Right forelimb (tissue), 1 donor: ENCODE measurements around the gene VKORC1.
"Not testable (repeated sequence)": the region's sequence is repeated elsewhere in the genome, so short reads cannot be mapped to it uniquely, and the experiment has no call there.

Source experiments
- DNase-seq: peaks from one replicate; pipeline ENCODE4 v3.0.0-alpha.2; 2018

The VKORC1 gene

DNA sequence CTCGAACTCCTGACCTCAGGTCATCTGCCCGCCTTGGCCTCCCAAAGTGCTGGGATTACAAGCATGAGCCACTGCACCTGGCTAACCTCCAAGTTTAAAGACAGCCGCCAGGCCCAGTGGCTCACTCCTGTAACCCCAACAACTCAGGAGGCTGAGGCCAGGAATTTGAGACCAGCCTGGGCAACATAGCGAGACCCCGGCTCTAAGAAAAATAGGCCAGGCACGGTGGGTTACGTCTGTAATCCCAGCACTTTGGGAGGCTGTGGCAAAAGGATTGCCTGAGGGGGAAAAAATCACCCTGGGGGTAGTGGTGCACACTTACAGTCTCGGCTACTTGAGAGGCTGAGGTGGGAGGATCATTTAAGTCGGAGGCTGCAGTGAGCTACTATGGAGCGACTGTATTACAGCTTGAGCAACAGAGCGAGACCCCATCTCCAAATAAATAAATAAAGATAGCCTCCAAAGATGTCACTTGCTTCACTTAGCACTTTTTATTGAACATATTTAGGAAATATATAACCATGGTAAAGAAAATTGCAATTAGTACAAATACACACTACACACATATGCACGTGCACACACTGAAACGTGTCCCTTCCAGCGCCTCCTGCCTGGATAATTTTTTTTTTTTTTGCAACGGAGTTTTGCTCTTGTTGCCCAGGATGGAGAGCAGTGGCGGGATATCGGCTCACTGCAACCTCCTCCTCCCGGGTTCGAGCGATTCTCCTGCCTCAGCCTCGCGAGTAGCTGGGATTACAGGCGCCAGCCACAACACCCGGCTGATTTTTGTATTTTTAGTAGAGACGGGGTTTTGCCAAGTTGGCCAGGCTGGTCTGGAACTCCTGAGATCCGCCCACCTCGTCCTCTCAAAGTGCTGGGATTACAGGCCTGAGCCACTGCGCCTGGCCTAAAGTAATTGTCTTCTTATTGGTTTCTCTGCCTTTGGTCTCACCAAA is 12.2 kb upstream of the VKORC1 start:
- DNase-seq = no peak

DNA sequence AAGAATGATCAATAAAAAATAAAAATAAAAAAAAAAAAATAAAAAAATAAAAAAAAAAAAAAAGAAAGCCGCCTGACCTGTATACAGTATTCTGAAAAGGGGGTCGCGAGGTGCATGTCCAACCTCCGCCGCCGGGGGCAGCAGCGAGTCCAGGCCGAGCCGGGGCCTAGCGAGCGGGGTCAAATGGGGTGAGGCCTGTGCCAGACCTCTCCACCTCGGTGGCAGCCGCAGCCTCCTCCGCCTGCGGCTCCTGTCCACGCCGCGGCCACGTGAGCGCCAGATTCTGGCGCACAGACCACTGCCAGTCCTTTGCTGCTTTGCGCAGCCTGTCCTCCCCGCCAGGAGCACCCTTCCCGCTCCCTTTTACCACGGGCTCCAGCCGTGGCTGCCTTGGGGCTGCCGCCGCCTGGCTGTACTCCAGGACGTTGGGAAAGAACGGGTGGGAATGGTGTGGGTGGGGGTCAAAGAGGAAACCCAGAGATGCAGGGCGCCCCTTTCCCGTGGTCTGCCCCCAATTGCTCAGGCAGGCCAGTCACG is 11.1 kb upstream of the VKORC1 start:
- DNase-seq = peak; percentile 86

DNA sequence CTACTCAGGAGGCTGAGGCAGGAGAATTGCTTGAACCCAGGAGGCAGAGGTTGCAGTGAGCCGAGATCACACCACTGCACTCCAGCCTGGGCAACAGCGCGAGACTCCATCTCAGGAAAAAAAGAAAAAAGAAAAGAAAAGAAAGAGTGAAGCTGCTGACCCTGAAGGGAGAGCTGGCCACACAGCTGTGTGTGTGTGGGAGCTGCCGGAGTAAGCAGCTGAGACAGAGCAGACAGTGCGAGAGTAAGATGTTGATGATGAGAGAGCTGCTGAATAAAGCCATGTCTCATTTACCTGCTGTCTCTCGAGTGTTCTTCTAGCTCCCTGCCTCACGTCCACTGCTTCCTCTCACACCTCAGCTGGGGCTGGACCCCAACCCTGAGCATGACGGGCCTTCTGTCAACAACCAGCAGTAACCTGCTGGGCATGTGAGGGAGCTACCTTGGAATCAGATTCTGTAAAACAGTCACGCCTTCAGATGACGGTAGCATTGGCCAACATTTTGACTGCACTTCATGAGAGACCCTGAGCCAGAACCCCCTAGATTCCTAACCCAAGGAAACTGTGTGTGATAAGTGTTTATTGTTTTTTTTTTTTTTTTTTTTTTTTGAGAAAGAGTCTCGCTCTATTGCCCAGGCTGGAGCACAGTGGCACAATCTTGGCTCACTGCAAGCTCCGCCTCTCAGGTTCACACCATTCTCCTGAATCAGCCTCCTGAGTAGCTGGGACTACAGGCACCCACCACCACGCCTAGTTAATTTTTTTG is 6.5 kb upstream of the VKORC1 start:
- not testable (repeated sequence) for DNase-seq

DNA sequence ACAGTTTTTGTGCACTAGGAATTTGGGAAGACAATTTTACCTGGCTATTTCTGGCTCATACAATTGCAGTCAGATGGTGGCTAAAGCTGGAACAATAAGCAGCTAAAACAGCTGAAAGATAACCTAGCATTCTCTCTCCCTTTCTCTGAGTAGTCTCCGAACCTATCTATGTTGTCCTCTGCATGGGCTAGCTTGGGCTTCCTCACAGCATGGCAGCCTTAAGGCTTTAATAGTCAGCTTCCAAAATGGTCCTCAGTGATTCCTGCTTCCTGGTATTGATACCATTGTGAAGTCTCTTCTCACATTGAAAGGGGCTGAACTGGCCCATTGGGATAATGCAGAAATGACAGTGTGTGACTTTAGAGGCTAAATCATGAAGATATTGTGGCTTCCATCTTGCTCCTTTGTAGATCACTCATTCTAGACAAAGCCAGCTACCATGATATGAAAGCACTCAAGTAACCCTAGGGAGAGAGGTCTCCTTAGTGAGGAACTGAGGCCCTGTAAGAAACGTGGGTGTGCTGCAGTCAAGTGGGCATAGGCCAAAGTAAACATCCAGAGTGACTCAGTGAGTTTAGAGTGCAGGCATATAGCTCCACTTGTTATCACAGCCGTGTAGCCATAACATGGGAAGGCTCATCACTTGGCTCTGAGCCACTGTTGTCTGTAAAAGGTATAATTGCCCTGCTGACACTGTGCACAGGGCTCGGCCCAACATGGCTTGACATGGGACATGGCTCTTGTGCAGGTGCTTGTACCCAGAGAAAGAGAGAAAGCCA is 5.5 kb upstream of the VKORC1 start:
- DNase-seq = no peak

DNA sequence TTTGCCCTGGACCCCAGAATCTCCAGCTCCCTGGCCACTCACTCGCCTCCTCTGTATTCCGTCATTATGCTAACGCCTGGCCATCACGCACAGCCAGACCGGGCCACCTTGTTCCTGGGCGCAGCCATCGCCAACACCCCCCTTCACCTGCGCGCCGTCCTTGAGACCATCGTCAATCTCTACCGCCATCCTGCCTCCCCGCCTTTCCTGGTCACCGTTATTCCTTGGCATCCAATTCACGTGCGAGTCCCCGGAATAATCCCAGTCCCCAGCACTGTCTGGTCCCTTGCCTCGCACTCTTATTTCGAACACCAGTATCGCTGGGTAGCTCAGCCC is 541 bp downstream of the VKORC1 start:
- peak; percentile 50 for DNase-seq

DNA sequence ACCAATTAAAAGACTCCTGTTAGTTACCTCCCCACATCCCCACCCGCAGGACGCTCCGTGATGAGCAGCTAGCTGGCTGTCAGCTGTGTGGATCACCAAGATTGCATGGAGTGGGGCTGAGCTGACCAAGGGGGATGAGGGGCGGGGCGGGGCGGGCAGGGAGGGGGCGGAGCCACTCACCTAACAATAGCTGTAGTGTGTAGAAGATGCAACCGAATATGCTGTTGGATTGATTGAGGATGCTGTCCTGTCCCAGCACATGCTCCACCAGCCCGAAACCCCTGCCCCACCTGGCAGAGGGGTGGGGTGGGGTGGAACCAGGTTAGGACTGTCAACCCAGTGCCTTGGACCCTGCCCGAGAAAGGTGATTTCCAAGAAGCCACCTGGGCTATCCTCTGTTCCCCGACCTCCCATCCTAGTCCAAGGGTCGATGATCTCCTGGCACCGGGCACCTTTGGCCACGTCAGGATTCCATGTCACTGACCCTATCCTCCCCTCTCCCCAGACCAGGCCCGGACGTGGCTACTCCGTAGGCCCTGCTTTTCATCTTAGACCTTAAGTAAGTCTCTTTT is 1.4 kb downstream of the VKORC1 start:
- DNase-seq = peak; percentile 49

DNA sequence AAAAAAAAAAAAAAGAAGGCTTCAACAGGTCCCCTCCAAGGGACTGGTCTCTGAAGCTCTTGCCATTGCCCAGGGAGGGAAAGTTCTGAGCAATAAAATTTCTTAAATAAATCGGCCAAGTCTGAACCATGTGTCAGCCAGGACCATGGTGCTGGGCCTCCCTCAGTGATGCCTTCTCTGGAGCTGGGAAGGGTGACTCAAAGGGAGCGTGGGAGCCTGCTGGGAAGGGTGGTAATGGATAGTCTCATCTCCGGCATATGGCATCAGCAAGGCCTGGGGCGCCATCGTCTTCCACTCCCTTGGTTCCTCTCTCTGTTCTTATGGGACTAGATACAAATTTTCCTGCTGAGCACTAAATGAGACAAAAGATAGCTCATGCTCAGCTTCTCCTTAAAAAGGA is 2.3 kb downstream of the VKORC1 start:
- no peak for DNase-seq

DNA sequence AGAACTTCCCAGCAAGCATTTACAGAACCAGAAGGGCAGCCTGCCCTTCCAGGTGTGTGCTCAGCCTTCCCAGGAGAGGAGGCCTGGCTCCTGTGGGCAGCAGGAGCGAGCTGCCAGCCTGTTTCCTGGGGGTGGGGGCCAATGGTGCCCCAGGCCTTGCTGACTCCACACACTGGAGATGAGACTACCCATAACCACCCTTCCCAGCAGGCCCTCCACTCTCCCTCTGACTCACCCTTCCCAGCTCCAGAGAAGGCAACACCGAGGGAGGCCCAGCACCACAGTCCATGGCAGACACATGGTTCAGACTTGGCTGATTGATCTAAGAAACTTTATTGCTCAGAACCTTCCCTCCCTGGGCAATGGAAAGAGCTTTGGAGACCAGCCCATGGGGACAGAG is 4.1 kb downstream of the VKORC1 start:
- DNase-seq = no peak

DNA sequence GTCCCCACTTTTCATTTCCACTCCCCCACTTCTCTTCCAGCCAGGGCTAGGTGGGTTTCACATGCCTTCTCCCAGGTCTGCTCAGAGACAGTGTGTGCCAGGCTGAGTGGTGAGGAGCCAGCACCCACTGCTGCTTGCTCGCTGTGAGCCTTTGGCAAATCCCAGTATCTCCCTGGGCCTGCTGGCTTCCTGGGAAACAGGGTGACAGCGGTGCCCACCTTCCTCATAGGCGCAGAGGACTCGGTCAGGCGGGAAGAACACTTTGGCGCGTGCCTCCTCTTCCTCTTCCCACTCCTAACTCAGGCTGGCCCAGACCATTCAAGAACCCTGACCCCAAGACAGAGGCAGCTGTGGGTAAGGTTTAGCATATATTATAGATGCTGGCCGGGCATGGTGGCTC is 5.4 kb downstream of the VKORC1 start:
- no peak for DNase-seq

DNA sequence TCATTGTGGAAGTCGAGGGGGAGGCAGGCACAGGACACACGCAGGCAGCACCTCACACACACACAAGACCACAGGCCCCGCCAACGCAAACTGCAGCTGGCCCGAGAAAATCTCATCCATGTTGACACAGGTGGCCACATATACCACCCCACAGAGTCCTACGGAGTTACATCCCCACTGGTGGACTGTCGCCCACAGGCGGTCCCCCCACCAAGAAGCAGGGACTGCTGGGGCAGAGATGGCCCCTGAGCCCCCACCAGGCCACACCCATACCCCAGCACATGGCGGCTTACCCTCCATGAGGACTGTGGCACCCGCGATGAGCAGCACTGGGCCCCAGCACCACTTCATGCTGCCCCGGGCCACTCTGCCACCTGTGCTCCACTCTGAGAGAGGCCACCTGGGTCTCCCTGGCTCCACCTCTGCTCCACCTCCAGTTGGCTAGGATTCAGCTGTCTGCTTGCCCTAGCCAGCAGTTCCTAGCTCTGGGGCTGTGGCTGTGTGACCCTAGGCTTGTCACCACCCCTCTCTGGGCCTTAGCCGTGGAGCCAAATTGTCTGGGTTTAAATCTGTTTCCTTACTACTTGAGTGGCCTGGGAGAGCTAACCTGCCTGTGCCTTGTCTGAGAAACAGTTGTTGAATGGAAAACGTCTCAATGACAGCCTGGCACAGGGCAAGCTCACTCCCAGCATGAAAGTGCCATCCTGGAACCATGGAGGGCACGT is 6.0 kb downstream of the VKORC1 start, which contains the start of gene PRSS53:
Gene PRSS53, minus strand, starts transcription at position 485 of the 725 bp plus-strand sequence. Its CDS starts 134 bp downstream, at position 351.
- no peak for DNase-seq

DNA sequence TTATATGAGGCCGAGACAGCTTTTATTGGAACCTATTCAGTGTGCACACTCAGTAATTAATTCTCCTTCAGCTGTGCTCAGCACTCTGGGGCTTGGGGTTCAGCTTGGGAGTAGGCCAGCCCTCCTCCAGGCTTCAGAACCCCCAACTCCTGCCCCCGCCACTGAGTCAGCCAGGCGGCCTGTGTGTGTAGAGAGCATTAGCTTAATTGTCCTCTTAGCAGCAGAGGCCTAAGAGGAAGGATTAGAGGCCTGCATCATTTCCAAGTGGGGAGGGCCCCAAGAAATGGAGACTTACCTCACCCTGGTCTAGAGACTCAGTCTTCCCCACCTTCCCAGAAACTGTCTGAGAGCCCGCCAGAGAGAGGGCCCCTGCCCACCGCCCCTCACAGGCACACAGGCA is 6.6 kb downstream of the VKORC1 start:
- DNase-seq = no peak

DNA sequence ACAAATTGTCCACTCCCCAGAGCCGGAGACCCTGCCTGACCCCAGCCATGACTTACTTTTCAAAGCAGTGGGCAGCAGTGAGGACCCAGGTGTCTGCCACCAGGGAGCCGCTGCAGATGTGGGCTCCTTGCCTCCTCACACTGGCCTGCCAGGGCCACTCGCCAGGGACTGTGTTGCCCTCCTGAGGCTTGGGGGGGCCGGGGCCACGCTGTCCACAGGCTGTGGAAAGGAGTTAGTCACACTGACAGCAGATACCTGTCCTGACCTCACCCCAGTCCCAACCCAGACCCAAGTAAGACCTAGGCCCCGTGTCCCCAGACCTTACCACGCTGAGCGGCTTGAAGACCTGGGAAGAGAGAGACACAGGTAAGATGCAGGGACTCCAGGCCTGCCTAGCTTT is 7.1 kb downstream of the VKORC1 start:
- DNase-seq = no peak

DNA sequence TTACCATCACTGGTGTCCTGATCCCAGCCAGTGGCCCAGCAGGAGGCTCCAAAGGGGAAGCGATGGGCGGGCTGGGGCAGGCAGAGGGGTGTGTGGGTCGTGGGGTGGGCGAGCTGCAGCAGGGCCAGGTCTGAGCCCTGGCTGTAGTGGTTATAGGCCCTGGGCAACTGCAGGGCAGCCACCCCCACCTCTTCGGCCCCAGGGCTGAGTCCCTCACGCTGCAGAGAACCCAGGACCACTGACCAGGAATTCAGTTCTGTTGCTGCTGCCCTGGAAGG is 8.0 kb downstream of the VKORC1 start:
- no peak for DNase-seq

DNA sequence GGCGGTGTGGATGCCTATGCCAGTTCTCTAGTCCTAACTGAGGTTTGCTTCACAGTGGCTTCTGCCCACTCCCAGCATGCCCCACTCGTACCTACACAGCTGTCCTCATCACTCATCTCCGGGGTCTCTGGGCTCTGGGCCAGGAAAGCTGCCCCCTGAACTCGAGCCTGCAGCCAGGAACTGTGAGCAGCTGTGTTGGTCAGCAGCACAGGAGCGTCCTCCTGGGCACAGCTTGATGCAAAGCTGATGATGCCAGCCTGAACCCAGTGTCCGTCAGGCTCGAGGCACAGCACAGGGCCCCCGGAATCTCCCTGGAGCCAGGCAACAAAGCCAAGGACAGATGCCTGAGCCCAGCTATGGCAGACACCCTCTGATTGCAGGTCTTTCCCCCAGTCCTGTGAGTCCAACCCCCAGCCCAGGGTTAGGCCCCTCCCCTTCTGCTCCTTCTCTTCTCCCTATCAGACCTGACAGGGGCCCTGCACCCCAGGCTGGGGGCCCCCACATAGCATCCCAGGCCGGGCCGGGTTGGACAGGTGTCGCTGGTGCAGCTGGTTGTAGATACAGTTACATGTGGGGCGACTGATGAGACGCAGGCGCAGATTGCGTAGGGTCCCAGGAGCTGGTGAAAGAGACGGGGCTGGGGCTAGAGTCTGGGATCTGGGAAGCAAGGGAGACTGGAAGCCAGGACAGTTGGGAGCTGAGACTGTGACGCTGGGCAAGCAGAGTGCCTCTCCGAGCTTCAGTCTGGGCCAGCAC is 8.5 kb downstream of the VKORC1 start:
- peak; percentile 81 for DNase-seq

DNA sequence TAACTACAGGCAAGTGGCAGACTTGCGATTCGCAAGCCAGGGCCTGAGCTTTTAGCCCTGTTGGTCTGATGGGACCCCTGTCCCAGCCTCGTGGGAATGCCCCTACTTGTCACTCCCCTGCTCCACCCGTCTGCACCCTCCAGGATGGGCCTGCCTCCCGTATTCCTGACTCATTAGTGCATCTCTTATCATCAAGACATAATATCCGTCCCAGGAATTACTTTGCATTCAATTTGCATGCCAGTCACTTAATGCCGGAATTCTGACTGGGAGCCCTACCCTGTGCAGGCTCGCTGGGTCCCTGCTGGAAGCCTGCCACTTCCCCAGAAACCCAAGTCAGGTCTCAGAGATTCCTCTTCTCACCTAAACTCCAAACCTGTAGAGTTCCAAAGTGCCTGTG is 9.2 kb downstream of the VKORC1 start:
- no peak for DNase-seq

DNA sequence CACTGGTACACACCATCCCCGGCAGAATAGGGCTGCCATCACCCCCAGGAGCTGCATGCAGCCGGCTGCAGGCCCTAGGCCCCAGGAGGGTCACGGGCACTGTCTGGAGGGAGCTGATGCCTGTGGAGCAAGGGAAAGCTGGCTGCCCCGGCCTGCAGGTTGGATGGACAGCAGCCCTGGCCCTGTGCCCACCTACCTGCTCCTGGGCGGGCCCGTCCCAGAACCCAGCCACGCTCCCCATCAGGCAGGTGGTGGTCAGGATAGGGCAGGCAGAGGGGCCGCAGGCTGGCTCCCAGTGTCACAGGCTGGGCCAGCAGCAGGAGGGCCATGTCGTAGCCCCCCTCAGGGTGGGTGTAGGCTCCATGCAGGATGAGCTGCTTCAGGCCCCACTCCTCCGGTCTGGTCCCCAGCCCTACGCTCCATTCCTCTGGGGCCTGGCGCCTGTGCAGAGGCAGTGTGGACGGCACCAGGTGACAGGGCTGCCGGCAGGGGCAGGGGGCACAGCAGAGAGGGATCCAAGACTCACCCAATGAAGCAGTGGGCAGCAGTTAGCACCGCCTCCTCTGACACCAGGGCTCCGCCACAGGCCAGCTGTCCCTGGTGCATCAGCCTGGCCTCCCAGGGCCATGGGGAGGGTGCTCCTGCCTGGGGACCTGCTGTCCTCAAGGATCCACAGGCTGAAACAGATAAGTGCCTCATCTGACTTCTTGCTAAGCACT is 9.9 kb downstream of the VKORC1 start:
- DNase-seq = no peak

DNA sequence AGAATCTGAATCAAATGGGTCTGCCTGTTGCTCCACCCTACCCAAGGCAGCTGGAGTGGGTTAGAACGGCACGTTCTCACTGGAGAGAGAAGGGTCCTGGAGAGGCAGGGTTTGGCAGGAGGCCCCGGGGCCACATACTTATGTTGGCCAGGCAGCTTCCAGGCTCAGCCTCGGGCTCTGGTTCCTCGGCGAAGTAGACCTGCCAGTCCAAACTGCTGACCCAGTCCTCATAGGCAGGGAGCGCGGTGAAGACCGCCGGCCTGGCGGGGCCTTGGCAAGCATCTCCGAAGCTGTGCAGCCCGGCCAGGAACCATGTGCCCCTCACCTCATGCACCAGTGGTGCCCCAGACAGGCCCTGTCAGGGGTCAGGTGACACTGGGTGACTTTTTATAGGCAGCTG is 10.6 kb downstream of the VKORC1 start:
- DNase-seq = no peak

DNA sequence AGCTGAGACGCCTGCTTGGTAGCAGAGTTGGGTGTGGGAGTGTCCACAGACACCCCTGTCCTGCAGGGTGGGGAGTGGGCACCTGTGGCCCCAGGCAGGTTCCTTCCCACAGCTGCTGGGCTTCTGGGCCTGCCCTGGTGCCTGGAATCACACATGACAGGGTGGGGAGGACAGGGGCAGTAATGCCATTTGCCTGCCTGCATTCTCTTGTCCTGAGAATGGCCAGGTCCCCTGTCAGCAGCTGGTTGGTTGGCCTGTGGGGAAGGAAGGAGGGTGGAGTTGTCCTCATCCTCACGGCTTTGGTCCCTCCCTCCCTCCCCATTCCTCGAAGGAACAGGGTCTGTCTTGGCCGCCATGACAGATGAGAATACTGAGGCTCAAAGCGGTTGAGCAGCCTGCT is 11.0 kb downstream of the VKORC1 start:
- no peak for DNase-seq

DNA sequence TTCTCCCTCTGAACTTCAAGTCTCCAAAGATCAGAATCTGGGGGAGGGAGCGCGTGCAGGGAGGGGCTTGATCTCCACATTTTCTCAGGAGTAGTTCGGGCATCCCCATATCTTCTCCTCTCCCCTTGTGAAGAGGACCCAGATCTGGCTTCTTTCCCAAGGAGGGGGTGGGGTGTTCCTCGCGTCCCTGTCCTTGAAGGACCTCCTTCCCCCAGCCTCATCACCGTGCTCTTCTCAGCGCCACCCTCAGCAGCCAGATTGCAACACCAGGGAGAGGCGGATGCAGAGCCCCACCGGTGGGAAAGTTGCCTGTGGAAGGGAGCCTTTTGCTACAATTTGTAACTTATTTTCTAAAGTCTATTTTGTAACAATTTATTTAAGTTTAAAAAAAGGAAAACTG is 11.5 kb downstream of the VKORC1 start:
- DNase-seq = no peak

DNA sequence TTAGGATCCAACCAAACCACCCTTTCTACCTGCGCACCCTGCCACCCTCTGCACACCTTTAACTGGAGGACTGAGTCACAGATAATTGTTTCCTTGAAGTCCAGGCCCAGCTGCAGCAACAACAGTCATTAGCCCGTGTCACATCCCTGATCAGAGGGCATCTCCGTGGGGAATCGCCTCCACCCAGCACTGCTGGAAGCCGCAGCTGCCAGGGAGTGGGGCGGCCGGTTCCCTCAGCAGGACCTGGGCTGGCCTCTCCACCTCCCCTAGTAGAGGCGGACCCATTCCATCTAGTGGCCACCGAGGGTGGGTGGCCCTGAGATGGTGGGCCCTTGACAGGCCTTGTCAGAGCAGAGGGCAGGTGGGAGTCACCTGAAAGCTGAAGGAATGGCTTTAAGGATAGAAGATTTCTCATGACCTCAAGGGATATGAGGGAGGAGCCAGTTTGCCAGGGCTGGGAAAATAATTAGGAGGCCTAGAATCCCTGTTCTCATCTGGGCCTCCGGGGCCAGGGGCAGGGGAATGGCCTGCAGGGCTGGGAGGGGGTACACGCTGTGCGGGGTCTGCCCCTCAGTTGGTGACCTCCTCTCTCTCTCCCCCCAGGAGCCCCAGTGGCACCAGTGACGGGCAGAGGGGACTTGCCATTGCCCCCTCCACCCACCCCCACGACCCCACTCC is 12.1 kb downstream of the VKORC1 start:
- no peak for DNase-seq
